SH-SY5Y (cell line): ENCODE data around the gene FOXD3.

Source experiments
- GATA2 ChIP-seq: IDR thresholded peaks from 2 replicates; pipeline ENCODE4 v1.6.1; 2011; ENCODE audit warnings: mild to moderate bottlenecking, low read depth, low read length
- GATA3 ChIP-seq: IDR thresholded peaks from 2 replicates; pipeline ENCODE4 v1.6.1; 2011; ENCODE audit warnings: low read depth, mild to moderate bottlenecking, low read length, moderate library complexity

FOXD3 gene

GRCh38 chr1:63362578-63362977 lies 40.2 kb downstream of the FOXD3 start:
- TF ChIP-seq GATA3, result no peak
- TF ChIP-seq GATA2, result no peak

- TF ChIP-seq GATA2, result no peak
- no peak for TF ChIP-seq GATA3
Measured at GRCh38 chr1:63363014-63363413, 40.6 kb downstream of the FOXD3 start.

GRCh38 chr1:63366908-63367214 lies 44.5 kb downstream of the FOXD3 start:
- TF ChIP-seq GATA2 (no peak), GATA3 (no peak)

- TF ChIP-seq GATA3, result no peak
- no peak; the same call in 1 of the 2 replicates for TF ChIP-seq GATA2
Measured at GRCh38 chr1:63367215-63368103, 45.1 kb downstream of the FOXD3 start, which contains the start of gene ALG6. Gene ALG6 (plus strand): TSS chr1:63367627. CDS start chr1:63370978, 3,351 bp downstream.

GRCh38 chr1:63368131-63368530 lies 45.8 kb downstream of the FOXD3 start:
- TF ChIP-seq GATA3 (no peak), GATA2 (no peak)
